GM19455 (cell line): ENCODE measurements around the gene TMA16.
A peak's percentile ranks its signal among the peaks of the same experiment; 100 is the strongest.

Experiments
- ATAC-seq: cut with Tn5 transposase; IDR thresholded peaks from one replicate; pipeline ENCODE4 v1.9.1; 2021; ENCODE audit not compliant: unreplicated experiment

TMA16 gene

GRCh38 chr4:163558539-163559044 lies 64.1 kb downstream of the TMA16 start:
- peak; percentile 58 for ATAC-seq

- ATAC-seq: no peak
Observed at GRCh38 chr4:163562496-163562895, 68.0 kb downstream of the TMA16 start.

GRCh38 chr4:163563592-163563991 lies 69.1 kb downstream of the TMA16 start:
- no peak for ATAC-seq

DNA sequence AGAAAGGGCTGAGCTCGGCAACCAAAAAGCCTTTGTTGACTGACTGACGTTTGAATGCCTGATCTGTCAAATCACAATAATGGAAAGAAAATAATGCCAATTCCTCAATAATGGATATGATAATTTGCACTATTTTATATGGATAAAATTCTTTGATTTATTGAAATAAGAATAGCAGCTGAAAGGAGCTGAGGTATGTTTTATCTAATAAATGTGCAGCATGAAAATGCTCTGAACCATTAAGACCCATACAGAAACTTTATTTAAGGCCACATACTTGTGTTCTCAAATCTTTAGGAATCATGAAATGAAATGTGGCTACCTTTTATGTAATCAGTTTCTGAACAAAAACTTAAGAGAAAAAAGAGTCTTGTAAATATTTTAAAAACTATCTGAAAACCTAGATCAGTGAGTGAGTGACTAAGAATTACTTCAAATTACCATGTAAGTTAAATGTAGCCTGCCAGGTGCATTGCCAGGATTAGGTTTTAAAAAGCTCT lies 69.8 kb downstream of the TMA16 start:
- ATAC-seq: no peak

GRCh38 chr4:163565226-163566135 lies 71.0 kb downstream of the TMA16 start:
- ATAC-seq: no peak

GRCh38 chr4:163566257-163566796 lies 71.8 kb downstream of the TMA16 start:
- ATAC-seq: no peak

- peak; percentile 57 for ATAC-seq
Observed at GRCh38 chr4:163568843-163569242, 74.4 kb downstream of the TMA16 start.
